Measurements from ENCODE around the gene DISP3.

Gene DISP3

GRCh38 chr1:11585389-11585788 is 106.4 kb downstream of the DISP3 start:
- no peak for DNase-seq
